Smooth muscle cell (in vitro differentiated cells): ENCODE results near the gene EOMES. TPM values are rescaled to one million over a fixed set of nuclear protein-coding genes. Genes with fewer than 3 reads are reported as not detected.

ENCODE experiments used
- DNase-seq: peaks from one replicate; lab custom pipeline; 2025; ENCODE audit not compliant: unreplicated experiment; lab: John Stamatoyannopoulos, UW
- H2AFZ ChIP-seq: fragments of 200-600 bp; sonication (generic); 2 replicates; pipeline ENCODE4 v1.6.0; 2016; ENCODE audit warnings: antibody characterized with exemption, low read depth, mild to moderate bottlenecking
- H3F3A ChIP-seq: fragments of 200-600 bp; sonication (generic); 2 replicates; pipeline ENCODE4 v1.6.0; 2017; ENCODE audit warnings: antibody characterized with exemption, low read depth
- H3K27ac ChIP-seq: fragments of 200-600 bp; sonication (generic); 2 replicates; pipeline ENCODE4 v1.5.1; 2016; ENCODE audit warnings: low read depth, mild to moderate bottlenecking
- H3K27me3 ChIP-seq: fragments of 200-600 bp; sonication (generic); 2 replicates; pipeline ENCODE4 v1.6.1; 2016; ENCODE audit warnings: low read depth, mild to moderate bottlenecking
- H3K36me3 ChIP-seq: fragments of 200-600 bp; sonication (generic); 2 replicates; pipeline ENCODE4 v1.5.1; 2016; ENCODE audit warnings: low read depth
- H3K4me1 ChIP-seq: fragments of 200-600 bp; sonication (generic); 2 replicates; pipeline ENCODE4 v1.5.1; 2016; ENCODE audit warnings: low read depth
- H3K4me2 ChIP-seq: fragments of 200-600 bp; sonication (generic); 2 replicates; pipeline ENCODE4 v1.6.0; 2016; ENCODE audit warnings: mild to moderate bottlenecking
- H3K4me3 ChIP-seq: fragments of 200-600 bp; sonication (generic); 2 replicates; pipeline ENCODE4 v1.5.1; 2016; ENCODE audit warnings: mild to moderate bottlenecking
- H3K79me2 ChIP-seq: fragments of 200-600 bp; sonication (generic); 2 replicates; pipeline ENCODE4 v1.6.0; 2016; ENCODE audit warnings: low read depth, mild to moderate bottlenecking
- H3K9ac ChIP-seq: fragments of 200-600 bp; sonication (generic); 2 replicates; pipeline ENCODE4 v1.6.0; 2016; ENCODE audit warnings: low read depth
- H3K9me3 ChIP-seq: fragments of 200-600 bp; sonication (generic); replicated peaks from 2 replicates; pipeline ENCODE4 v1.5.1; 2016; ENCODE audit warnings: low read depth
- H4K20me1 ChIP-seq: fragments of 200-600 bp; sonication (generic); 2 replicates; pipeline ENCODE4 v1.6.0; 2016; ENCODE audit warnings: low read depth
- CTCF ChIP-seq: fragments of 200-600 bp; sonication (generic); IDR thresholded peaks from 2 replicates; pipeline ENCODE4 v1.5.1; 2017; ENCODE audit warnings: borderline replicate concordance, mild to moderate bottlenecking, antibody characterized with exemption; ENCODE audit not compliant: insufficient read depth, poor library complexity, severe bottlenecking
- WGBS: methylation state at CpG from one replicate; pipeline ENCODE4 v1.1.7; 2016; ENCODE audit warnings: low lambda C conversion rate; 5-methylcytosine and 5-hydroxymethylcytosine counted together
- polyA plus RNA-seq: library from polyadenylated mRNA; unstranded; fragments of >200 nt; fragmentation: Nextera tagmentation; extraction: Ambion mirVana; gene quantifications from 2 replicates; pipeline ENCODE4 v1.2.1, GENCODE V29; 2016
- total RNA-seq: library from RNA; depleted of rRNA; stranded (reverse); fragments of >200 nt; gene quantifications from 2 replicates; pipeline ENCODE4 v1.2.3, GENCODE V29; 2014

The EOMES gene
- total and polyA plus RNA-seq, 2 experiments from 2014 or later: not detected

DNA sequence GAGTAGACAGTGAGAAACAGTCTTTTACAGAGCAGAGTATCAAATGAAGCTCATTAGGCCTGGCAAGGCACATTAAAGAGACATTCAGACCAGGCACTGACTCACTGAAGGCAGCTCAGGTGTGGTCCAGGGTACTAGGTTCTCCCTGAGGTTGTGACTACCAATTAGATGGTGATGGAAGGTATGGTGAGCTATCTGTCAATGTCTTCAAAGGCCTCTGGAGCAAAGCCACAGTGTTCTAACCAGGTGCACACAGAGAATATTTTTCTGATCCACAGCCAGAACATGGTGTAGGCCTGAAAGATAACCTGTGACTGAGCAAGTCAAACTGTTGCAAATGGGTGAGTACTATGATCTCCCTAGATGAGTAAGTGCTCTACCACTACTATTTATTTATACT is 51.5 kb downstream of the EOMES start:
- Histone ChIP-seq H3K4me3 (no peak overlapping the region), H3K27me3 (no peaks in the 10 kb centered on the region), H3K9ac (no peak overlapping the region), H3K36me3 (no peaks in the 10 kb centered on the region), H3K9me3 (no peaks in the 10 kb centered on the region), H3K79me2 (no peaks in the 10 kb centered on the region), H2AFZ (no peak overlapping the region), H3K4me1 (peaks cover 7% of the 10 kb centered on the region), H3F3A (no peaks in the 10 kb centered on the region), H3K27ac (no peak overlapping the region), H3K4me2 (no peak overlapping the region), H4K20me1 (no peaks in the 10 kb centered on the region)
- no peak for DNase-seq
- no peak for TF ChIP-seq CTCF

- Histone ChIP-seq H3K4me1 (peaks cover 7% of the 10 kb centered on the region), H3K4me2 (no peak overlapping the region), H2AFZ (no peak overlapping the region), H3K36me3 (no peaks in the 10 kb centered on the region), H4K20me1 (no peaks in the 10 kb centered on the region), H3K4me3 (no peak overlapping the region), H3K9ac (no peak overlapping the region), H3F3A (no peaks in the 10 kb centered on the region), H3K27me3 (no peaks in the 10 kb centered on the region), H3K27ac (no peak overlapping the region), H3K9me3 (no peaks in the 10 kb centered on the region), H3K79me2 (no peaks in the 10 kb centered on the region)
- no peak for TF ChIP-seq CTCF
- DNase-seq: no peak
- 76% methylated on average over 2 of the region's 2 CpGs for WGBS
Measured at GRCh38 chr3:27669591-27669990, 52.5 kb downstream of the EOMES start.

GRCh38 chr3:27667751-27668150 is 54.4 kb downstream of the EOMES start:
- H2AFZ ChIP-seq: no peak overlapping the region
- no peaks in the 10 kb centered on the region for H3K27me3 ChIP-seq
- WGBS: 58% methylated on average over 2 of the region's 2 CpGs
- no peak for TF ChIP-seq CTCF
- H3K9ac ChIP-seq: no peak overlapping the region
- peaks cover 7% of the 10 kb centered on the region for H3K4me1 ChIP-seq
- no peaks in the 10 kb centered on the region for H3K79me2 ChIP-seq
- H4K20me1 ChIP-seq: no peaks in the 10 kb centered on the region
- no peak overlapping the region for H3K4me3 ChIP-seq
- no peaks in the 10 kb centered on the region for H3F3A ChIP-seq
- no peak overlapping the region for H3K27ac ChIP-seq
- H3K9me3 ChIP-seq: no peaks in the 10 kb centered on the region
- no peaks in the 10 kb centered on the region for H3K36me3 ChIP-seq
- no peak overlapping the region for H3K4me2 ChIP-seq
- no peak for DNase-seq

DNA sequence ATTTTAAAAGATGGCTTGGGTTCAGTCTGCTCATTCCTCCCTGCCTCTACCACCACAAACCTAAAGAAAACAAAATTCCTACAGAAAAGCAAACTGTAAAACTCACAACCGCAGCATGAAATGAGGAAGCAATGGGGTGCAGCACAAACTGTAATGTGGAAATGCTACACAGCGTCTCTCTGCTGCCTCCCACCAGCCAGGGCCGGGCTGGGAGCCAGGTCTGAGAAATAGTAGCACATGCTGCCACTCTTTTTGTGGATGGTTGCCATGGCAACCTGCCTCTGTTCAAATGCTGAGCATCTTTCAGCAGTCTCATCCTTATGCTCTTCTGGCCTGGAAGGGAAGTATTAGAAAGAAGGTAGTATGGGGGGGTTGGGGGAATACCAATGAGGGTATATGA is 55.4 kb downstream of the EOMES start:
- no peaks in the 10 kb centered on the region for H4K20me1 ChIP-seq
- H3K4me1 ChIP-seq: peaks cover 7% of the 10 kb centered on the region
- no peak overlapping the region for H3K4me2 ChIP-seq
- no peak overlapping the region for H3K9ac ChIP-seq
- no peaks in the 10 kb centered on the region for H3K9me3 ChIP-seq
- no peak overlapping the region for H2AFZ ChIP-seq
- TF ChIP-seq CTCF: no peak
- no peak overlapping the region for H3K27ac ChIP-seq
- H3K36me3 ChIP-seq: no peaks in the 10 kb centered on the region
- H3F3A ChIP-seq: no peaks in the 10 kb centered on the region
- no peak for DNase-seq
- WGBS: 44% methylated on average over 3 of the region's 3 CpGs
- H3K79me2 ChIP-seq: no peaks in the 10 kb centered on the region
- no peak overlapping the region for H3K4me3 ChIP-seq
- no peaks in the 10 kb centered on the region for H3K27me3 ChIP-seq
